ENCODE results near the gene ZNF317.
A peak's percentile ranks its signal among the peaks of the same experiment; 100 is the strongest.

ZNF317 gene

GRCh38 chr19:9140159-9140874 is at the start of gene ZNF317:
Gene ZNF317, plus strand, starts transcription at chr19:9140397. Its CDS starts 15,620 bp downstream, at chr19:9156017.
- peak; percentile 93 for DNase-seq

GRCh38 chr19:9107375-9107774 is 32.8 kb upstream of the ZNF317 start, which contains the start of gene OR7G2:
Gene OR7G2, minus strand, starts transcription at chr19:9107475. Its CDS starts 4,232 bp downstream, at chr19:9103243.
- DNase-seq = no peak

GRCh38 chr19:9109959-9110358 is 30.2 kb upstream of the ZNF317 start:
- DNase-seq = no peak

- no peak for DNase-seq
These were observed 24.8 kb upstream of the ZNF317 start, which contains the start of gene OR7G1 for GRCh38 chr19:9115307-9115813. Gene OR7G1, minus strand, starts transcription at chr19:9115763. Its CDS starts 0 bp downstream, at chr19:9115763.

GRCh38 chr19:9116547-9116946 is 23.6 kb upstream of the ZNF317 start:
- no peak for DNase-seq

GRCh38 chr19:9126900-9127405 is 13.2 kb upstream of the ZNF317 start, which contains the start of gene OR7G3:
Gene OR7G3, minus strand, starts transcription at chr19:9126950. Its CDS starts 0 bp downstream, at chr19:9126950.
- no peak for DNase-seq

- no peak for DNase-seq
These were observed 12.0 kb upstream of the ZNF317 start for GRCh38 chr19:9128171-9128570.

GRCh38 chr19:9130965-9131364 is 9.2 kb upstream of the ZNF317 start:
- DNase-seq = no peak

GRCh38 chr19:9132422-9132821 is 7.8 kb upstream of the ZNF317 start:
- DNase-seq = no peak

- no peak for DNase-seq
These were observed 513 bp upstream of the ZNF317 start for GRCh38 chr19:9139609-9140158.

- no peak for DNase-seq
These were observed 4.7 kb downstream of the ZNF317 start for GRCh38 chr19:9144920-9145319.

- DNase-seq = no peak
These were observed 6.7 kb downstream of the ZNF317 start for GRCh38 chr19:9146882-9147281.

- DNase-seq = no peak
These were observed 8.5 kb downstream of the ZNF317 start for GRCh38 chr19:9148697-9149096.

GRCh38 chr19:9149997-9150396 is 9.8 kb downstream of the ZNF317 start:
- no peak for DNase-seq

GRCh38 chr19:9150650-9151049 is 10.5 kb downstream of the ZNF317 start:
- no peak for DNase-seq

GRCh38 chr19:9151367-9151766 is 11.2 kb downstream of the ZNF317 start:
- DNase-seq = no peak

GRCh38 chr19:9155591-9155990 is 15.4 kb downstream of the ZNF317 start:
- DNase-seq = no peak

- DNase-seq = no peak
These were observed 16.1 kb downstream of the ZNF317 start for GRCh38 chr19:9156304-9156703.

GRCh38 chr19:9159891-9160290 is 19.7 kb downstream of the ZNF317 start:
- DNase-seq = no peak

GRCh38 chr19:9161427-9161826 is 21.2 kb downstream of the ZNF317 start:
- DNase-seq = no peak

GRCh38 chr19:9165261-9165660 is 25.1 kb downstream of the ZNF317 start:
- DNase-seq = no peak

GRCh38 chr19:9166846-9167245 is 26.6 kb downstream of the ZNF317 start:
- DNase-seq = no peak

- DNase-seq = no peak
These were observed 31.3 kb downstream of the ZNF317 start for GRCh38 chr19:9171393-9171991.

GRCh38 chr19:9175326-9175725 is 35.1 kb downstream of the ZNF317 start:
- no peak for DNase-seq

All from NCI-H1092 (cell line).